Neural cell (in vitro differentiated cells): Measurements from ENCODE around the gene MTMR12.
"Not testable (repeated sequence)": the region's sequence is repeated elsewhere in the genome, so short reads cannot be mapped to it uniquely, and the experiment has no call there.

ENCODE experiments used
- EP300 ChIP-seq: fragments of 450-650 bp; conservative IDR thresholded peaks from 2 replicates; pipeline ENCODE4 v1.6.1; 2014; ENCODE audit warnings: antibody characterized with exemption, mild to moderate bottlenecking, moderate library complexity; ENCODE audit not compliant: poor library complexity, severe bottlenecking
- POLR2AphosphoS5 ChIP-seq: IDR thresholded peaks from 2 replicates; pipeline ENCODE4 v1.6.1; 2012
- SMC3 ChIP-seq: fragments of 450-650 bp; conservative IDR thresholded peaks from 2 replicates; pipeline ENCODE4 v1.6.1; 2014; ENCODE audit warnings: antibody characterized with exemption, mild to moderate bottlenecking, moderate library complexity; ENCODE audit not compliant: poor library complexity
- TF ChIP-seq, protein P1 (sequence below): fragments of 450-650 bp; IDR thresholded peaks from 2 replicates; pipeline ENCODE4 v1.5.1; 2014; ENCODE audit warnings: antibody characterized with exemption, mild to moderate bottlenecking, moderate library complexity; ENCODE audit not compliant: poor library complexity, severe bottlenecking
- TF ChIP-seq, protein P2 (sequence below): IDR thresholded peaks from 2 replicates; pipeline ENCODE4 v1.6.1; 2012; ENCODE audit warnings: borderline replicate concordance

DNA sequence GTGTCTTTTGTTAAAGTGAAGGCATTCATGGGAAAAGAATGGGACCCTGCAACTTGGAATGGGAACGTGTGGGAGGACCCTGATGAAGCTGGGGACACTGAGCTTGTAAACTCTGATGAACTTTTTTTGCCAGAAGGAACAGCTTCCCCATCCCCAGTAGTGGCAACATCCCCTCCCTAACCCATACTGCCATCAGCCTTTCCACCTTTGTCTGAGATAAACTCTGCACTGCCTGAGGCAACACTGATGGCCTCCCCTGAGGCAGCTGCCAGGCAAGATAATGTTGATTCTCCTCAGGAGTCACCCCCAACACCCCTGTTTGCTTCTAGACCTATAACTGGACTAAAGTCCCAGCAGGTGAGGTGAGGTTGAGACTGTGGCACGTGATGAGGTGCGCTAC lies 24.6 kb downstream of the MTMR12 start:
- TF ChIP-seq, protein P1, sequence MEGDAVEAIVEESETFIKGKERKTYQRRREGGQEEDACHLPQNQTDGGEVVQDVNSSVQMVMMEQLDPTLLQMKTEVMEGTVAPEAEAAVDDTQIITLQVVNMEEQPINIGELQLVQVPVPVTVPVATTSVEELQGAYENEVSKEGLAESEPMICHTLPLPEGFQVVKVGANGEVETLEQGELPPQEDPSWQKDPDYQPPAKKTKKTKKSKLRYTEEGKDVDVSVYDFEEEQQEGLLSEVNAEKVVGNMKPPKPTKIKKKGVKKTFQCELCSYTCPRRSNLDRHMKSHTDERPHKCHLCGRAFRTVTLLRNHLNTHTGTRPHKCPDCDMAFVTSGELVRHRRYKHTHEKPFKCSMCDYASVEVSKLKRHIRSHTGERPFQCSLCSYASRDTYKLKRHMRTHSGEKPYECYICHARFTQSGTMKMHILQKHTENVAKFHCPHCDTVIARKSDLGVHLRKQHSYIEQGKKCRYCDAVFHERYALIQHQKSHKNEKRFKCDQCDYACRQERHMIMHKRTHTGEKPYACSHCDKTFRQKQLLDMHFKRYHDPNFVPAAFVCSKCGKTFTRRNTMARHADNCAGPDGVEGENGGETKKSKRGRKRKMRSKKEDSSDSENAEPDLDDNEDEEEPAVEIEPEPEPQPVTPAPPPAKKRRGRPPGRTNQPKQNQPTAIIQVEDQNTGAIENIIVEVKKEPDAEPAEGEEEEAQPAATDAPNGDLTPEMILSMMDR, result not testable (repeated sequence)
- not testable (repeated sequence) for TF ChIP-seq POLR2AphosphoS5, EP300, SMC3
- TF ChIP-seq, protein P2, sequence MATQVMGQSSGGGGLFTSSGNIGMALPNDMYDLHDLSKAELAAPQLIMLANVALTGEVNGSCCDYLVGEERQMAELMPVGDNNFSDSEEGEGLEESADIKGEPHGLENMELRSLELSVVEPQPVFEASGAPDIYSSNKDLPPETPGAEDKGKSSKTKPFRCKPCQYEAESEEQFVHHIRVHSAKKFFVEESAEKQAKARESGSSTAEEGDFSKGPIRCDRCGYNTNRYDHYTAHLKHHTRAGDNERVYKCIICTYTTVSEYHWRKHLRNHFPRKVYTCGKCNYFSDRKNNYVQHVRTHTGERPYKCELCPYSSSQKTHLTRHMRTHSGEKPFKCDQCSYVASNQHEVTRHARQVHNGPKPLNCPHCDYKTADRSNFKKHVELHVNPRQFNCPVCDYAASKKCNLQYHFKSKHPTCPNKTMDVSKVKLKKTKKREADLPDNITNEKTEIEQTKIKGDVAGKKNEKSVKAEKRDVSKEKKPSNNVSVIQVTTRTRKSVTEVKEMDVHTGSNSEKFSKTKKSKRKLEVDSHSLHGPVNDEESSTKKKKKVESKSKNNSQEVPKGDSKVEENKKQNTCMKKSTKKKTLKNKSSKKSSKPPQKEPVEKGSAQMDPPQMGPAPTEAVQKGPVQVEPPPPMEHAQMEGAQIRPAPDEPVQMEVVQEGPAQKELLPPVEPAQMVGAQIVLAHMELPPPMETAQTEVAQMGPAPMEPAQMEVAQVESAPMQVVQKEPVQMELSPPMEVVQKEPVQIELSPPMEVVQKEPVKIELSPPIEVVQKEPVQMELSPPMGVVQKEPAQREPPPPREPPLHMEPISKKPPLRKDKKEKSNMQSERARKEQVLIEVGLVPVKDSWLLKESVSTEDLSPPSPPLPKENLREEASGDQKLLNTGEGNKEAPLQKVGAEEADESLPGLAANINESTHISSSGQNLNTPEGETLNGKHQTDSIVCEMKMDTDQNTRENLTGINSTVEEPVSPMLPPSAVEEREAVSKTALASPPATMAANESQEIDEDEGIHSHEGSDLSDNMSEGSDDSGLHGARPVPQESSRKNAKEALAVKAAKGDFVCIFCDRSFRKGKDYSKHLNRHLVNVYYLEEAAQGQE, result not testable (repeated sequence)
